Stimulated activated CD8-positive, alpha-beta memory T cell treated with anti-CD3 and anti-CD28 coated beads, Interleukin-7, amount 100 ng/mL, for 24 hours (primary cell): ENCODE data around the gene LOX.
"Not testable (repeated sequence)": the region's sequence is repeated elsewhere in the genome, so short reads cannot be mapped to it uniquely, and the experiment has no call there.

ENCODE experiments used
- DNase-seq: peaks from one replicate; pipeline ENCODE4 v3.0.0-alpha.2; 2020; ENCODE audit warnings: low read depth

The LOX gene

DNA sequence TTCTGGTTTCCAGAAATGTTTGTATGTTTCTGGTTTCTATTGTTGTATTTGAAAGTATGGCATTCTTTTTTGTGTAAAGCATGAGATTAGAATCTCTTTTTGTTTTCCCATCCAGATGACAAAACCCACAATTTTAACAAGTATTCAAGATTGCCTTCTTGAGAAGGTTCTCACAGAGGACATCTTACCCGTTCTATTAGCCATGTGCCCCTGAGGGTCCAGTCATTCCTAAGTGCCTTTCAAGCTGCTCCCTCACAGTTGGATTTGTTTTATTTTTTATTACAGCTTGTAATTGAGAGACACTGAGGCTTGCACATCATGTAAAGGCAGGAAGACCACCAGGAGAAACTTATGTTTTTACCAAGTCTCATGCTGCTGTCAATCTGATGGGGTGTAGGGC, 19.3 kb upstream of the LOX start:
- DNase-seq, result no peak

DNA sequence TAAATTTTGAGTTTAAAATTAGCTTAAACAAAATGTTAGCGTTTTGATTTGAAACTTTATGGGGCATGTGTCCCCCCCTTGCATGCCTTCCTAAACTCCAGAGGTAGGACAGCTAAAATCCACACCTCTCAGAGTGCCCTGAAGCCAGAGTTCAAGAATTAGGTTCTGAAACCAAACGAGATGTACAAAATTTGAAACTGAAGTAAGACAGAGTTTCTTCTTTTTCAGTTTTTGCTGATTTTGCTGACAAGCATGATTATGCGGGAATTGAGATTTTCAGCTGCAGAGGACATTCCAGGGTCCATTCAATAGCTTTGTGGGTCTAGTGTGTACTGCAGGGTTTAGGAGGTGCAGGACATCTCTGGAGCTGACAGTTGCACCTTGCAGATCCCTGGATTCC, 17.1 kb upstream of the LOX start:
- DNase-seq, result no peak

DNA sequence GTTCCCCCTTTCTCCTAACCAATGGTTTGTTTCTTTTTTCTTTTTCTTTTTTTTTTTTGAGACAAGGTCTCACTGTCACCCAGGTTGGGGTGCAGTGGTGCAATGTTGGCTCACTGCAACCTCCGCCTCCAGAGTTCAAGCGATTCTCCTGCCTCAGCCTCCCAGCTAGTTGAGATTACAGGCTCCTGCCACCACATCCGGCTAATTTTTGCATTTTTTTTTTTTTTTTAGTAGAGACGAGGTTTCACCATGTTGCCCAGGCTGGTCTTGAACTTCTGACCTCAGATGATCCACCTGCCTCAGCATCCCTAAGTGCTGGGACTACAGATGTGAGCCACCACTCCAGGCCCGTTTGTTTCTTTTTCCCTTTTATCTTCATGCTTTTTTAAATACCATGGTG, 16.2 kb upstream of the LOX start:
- DNase-seq, result not testable (repeated sequence)

DNA sequence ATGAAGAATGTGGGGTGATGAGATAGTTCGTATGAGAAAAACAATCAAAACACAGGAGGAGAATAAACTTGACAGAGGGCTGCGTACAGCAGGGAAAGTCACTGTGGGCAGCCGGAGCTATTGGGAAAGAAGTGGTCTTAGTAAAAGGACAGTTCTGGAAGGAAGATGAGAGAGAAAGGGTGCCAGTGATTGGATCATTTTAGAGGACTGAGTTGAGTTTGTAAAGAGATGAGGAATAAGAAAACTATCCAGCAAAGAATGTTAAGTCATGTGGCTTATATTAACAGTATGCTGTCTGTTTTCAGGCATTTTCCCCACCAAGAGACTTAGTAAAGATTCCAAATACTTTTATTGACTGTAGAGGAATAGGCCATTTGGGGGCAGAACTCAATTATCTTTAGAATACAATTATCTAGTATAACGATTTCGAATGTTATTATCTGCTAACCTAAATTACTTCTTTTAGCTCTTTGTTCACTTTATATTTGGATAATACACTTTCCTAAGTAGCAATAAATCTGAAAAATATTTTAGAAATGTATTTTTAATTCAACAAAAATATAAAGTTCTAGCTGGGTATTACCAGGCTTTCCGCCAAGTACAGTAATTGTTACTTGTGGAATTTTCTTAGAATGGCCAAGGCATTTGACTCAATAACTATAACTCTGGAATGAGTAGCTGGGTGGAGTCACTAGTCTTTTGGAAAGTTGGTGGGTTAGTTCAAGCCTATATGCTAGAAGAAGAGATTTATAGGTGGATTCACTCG, 15.5 kb upstream of the LOX start:
- DNase-seq, result no peak

DNA sequence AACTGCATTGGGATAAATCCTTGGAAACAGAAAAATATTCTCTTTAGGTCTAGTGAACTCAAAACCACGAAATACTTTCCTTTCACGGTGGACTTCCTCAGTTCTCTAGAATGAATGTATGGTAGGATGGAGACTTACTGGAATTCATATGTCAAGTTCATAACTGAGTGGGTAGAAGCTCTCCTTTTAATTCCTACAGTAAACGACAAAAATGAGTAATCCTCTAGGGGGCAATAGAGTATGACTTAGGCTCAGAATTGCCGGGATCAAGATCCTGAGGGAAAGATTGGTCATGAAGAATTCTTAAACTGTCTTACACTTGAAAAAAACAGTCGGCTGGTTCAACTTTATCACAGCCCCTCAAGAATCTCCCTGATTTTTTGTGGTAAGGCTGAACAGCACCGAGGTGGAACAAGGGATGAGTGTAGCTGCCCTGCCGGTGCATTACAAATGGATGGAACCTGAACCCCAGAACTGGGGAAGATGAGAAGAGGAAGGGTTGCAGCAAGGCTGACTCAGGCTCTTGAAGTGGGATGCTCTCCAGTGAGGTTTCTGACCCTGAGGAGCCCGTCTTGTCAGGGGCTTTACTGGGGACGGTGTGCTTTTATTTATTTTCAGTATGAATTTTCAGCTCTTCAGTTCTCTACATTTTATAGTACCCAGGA, 14.0 kb upstream of the LOX start:
- no peak for DNase-seq

DNA sequence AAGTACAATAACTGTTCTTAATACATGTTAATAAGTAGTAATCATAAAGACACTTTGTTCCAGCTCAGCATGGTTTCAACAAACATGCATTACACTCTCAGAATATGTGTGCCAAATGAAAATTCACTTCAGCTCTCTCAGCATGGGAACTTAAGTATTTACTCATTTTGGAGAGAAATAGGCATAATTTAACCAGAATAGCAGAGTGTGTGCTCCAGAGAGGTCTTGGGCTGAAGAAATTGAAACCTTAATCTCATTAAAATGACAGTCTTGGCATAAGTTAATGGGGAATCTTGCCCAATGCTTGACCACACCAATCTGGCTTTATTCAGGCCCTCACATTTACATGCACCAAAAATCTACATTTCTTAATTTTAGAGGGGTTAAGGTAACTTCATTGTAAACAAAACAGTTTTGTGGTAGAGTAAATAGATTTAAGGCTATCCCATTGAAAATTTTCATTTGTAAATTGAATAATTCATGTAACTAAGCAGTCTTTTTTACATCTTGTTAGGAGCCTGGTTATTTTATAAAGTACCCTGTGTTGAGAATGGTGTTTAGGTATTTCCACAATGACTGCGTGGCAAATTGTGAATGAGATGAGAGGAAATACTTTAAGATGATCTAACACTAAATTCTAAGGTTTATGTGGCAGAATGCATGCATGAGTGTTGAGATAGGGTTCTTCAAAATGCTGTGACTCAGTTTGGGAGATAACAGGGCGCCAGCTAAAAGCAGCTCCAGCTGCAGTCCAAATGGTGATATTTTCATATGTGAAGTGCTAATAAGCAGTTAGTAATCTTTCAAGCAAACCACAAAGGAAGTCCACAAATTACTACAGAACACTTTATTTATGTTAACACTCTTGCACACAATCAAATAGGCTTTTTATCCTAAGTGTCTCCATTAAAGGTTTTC, 11.3 kb upstream of the LOX start:
- no peak for DNase-seq

DNA sequence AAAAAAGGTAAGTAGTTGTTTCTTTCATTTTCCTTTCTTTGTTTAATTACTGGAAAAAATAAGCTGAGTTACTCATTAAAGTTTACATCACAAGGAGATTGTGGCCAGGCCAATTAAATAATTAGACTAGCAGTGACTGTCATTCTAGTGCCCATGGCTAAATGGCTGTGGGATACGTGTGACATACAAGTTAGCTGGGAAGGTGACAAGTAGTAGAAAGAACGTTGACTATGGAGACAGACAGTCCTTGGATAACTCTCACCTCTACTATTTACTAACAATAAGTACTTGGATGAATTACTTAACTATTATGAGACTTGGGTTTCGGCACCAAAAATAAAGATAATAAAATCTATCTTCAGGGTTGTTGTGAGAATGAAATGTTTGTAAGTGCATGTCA, 7.0 kb upstream of the LOX start:
- no peak for DNase-seq

DNA sequence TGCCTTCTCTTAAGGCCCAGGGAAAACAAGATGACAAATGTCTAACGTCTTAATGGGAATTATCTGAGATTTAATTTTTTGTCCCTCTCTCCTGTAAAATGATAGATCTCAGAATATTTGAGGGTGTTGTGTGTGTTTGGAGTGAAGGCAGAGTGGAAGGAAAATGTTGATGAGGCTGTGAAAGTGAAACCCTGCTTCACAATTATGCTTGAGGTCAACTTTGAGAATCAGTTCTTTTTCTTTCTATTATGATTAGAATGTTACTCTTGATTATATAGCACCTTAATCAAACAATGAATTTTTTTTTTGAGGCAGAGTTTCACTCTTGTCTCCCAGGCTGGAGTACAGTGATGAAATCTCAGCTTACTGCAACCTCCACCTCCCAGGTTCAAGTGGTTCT, 5.5 kb upstream of the LOX start:
- DNase-seq, result no peak

DNA sequence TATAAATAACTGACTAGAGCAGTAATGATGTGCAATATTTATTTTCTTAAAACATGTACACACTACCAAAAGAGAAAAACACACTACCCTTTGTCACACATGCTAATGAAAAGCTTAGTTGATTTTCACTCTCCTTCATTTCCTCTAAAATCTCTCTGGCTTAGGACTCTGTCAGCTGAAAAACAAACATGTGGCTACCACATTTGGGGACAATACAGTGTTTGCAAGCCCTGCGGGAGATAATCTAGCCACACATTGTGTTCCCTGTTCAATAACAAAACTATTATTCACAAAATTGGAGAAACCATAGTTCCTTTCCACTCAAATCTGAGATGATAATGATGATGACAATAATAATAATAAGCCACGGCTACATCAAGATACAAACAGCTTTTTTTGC, 3.5 kb upstream of the LOX start:
- DNase-seq, result no peak

DNA sequence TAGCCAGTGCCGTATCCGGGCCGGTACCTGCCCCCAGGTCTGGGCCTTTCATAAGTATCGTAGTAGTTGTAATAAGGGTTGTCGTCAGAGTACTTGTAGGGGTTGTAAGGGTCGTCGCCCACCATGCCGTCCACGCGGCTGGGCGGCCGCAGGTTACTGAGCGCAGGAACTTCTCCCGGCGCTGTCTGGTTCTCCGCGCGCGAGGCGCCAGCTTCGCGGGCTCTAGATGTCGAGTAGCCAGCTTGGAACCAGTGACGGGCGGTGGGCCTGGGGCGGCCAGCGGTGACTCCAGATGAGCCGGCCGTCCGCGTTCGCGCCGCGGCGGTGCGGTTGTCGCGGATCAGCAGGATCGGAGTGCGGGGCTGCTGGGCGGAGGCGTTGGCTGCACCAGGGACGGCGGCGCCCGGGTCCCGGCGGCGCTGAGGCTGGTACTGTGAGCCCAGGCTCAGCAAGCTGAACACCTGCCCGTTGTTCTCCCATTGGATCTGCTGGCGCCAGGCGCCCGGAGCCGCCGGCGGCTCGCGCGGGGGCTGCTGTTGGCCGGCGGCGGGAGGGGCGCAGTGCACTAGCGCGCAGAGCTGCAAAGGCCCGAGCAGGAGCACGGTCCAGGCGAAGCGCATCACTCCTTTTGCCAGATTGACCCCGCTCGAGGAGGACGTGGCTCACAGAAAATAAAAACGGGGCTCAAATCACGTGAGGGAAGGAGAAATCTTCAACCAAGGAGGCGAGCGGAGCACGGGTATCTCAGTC, 518 bp downstream of the LOX start:
- no peak for DNase-seq

DNA sequence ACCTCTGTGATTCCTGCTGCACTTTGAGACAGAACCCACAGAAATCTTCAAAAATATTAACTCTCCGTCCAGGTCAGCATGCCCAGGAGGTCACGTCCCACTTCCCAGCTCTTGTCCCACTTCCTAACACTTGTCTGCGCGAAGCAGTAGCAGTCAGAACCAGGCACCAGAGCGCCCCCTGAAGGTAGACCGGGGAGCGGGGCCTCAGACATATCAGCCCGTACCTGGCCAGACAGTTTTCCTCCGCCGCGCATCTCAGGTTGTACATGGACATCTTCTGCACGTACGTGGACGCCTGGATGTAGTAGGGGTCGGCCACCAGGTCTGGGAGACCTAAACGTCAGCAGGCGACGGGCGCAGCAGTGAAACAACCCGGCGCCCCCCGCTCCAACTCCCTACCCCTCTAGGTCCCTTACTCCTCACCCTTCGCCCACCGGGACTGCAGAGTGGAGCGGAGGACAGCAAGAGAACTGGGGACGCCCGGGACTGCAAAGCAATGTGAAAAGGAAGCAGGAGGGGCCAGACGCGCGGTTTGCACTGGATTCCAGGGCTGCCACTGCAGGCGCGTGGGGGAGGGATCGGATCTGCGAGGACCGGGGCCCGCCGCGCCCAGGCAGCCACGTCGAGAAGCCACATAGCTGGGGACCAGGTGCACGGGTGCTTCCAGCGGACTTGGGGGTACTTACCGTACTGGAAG, 1.2 kb downstream of the LOX start:
- DNase-seq, result no peak

DNA sequence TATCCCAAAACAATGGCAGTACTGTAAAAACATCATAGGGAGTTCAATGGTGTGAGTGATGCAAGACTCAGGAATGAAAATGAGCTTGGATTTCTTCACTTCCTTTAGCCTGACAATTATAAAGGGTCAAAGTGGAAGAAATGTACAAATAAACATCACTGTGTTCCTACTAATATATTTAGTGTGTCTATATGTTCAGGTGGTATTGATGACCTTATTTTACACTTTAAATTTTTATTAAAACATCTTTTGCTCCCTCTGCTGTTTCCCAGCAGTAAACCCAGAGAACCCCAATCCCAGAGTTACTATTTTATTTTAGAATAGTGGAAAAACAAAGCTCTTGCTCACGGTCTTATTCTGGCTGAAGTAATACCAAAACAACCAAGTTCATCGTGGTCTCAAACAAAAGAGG, 2.0 kb downstream of the LOX start:
- no peak for DNase-seq

DNA sequence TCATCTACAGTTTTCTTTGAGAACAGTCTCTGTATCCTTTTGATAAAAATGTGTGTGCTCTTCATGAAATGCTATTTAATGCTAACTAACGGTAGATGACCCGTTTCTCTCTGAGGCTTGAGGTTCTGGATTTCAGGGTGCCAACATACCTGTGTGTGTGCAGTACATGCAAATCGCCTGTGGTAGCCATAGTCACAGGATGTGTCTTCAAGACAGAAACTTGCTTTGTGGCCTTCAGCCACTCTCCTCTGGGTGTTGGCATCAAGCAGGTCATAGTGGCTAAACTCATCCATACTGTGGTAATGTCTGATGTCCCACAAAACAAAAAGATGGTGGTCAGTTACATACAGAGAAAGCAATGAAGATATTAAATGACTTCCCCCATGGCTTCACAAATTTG, 4.2 kb downstream of the LOX start:
- no peak for DNase-seq

DNA sequence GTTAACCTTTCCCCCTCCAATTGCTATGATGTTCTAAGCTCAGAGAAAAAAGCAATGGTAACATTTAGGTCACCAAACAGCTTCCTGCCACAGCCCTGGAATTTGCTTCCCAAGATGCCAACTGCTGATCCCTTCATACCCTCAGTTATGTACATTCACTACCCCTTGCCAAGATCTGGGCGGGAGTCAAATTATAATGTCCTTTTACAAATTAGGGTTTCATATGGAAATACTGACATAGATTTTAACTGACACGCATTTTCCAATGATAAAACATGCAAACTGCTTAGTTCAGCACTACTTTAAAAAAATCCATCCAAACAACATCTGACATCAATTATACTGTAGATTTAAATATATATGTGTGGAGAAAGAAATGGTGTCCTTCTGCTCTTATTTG, 5.0 kb downstream of the LOX start:
- DNase-seq, result no peak

DNA sequence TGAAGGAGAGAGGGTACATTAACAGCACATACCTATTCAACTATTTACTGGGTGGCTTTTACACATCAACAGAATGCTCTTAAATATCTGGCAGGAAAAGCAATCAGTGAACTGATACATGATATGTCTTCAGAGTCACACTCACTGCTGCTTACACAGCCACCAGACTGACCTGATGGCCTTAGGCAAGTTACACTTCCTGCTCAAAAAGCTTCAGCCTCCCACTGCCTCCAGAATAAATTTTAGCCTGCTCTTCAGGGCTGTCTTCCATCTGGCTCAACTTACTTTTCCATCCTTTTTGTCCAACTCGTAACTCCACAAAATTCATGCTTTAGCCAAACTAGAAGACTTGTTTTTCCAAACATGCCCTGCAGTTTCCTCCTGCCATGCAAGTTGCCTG, 10.7 kb downstream of the LOX start:
- no peak for DNase-seq

DNA sequence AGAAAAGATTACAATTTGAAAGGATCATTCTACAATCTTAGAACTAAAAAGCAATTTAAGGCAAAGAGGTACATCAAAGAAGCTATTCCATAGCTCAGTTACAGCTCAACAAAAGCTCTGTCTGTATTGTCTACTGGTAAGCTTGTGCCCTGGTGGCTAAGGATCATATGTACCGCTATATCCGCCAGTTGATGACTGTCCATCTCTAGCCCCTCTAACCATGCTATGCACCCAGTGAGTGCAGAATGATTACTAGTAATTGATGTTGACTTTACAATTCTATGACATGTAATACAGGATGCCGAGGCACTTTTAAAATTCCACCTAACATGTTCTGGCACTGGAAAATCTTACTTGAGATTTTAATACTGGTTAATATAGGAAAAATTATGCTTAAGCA, 13.1 kb downstream of the LOX start:
- DNase-seq, result no peak

DNA sequence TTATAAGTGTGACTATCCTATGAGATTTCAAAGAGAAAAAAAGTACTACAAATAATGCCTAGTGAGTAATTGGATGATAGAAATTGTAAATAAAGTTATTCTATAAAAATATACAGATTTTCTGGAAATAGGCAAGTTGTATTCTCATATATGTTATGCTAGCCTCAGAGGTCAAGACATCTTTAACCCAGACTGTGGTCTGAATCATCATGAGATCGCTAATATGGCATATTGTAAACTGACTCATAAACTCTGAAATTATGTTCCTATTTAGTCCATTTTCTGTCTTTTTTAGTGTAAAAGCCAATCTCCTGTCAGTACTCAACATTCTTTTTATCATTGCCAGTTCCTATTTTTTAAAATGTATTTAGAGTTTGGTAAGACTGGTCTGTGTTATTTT, 14.2 kb downstream of the LOX start:
- DNase-seq, result no peak

DNA sequence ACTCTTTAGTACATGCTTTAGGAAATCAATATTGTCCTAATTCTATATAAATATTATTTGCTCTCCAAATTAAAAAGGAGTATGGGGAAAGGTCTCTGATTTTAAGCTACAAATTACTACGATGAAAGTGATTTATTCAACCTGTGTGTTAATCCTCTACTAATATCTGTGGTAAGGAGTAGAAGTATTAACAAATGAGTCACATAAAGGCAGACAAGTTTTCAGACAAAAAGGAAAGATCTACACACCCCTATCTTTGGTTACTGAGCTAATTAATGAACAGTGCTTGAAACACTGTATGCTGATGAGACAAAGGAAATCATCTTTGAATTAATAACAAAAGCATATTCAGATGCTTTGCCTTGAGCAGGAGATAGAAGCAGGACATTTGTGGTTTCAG, 15.9 kb downstream of the LOX start:
- DNase-seq, result no peak

DNA sequence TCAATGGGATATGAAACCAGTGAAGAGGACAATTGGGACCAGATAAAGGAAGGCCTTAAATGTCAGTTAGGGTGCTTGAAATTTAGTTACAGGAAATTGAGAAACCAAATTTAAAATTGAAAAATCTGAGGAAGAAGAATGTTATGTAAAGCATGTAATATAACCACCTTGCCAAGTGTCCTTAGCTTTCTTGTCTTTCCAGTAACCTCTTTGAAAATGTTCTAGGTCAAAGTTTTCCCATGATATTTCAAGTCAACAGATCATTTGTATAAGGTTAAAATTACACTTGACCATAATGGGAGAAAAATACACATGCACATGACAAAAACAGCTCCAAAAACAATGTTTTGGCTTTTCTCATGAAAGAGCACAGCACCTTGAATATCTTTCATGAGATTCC, 21.1 kb downstream of the LOX start:
- no peak for DNase-seq

DNA sequence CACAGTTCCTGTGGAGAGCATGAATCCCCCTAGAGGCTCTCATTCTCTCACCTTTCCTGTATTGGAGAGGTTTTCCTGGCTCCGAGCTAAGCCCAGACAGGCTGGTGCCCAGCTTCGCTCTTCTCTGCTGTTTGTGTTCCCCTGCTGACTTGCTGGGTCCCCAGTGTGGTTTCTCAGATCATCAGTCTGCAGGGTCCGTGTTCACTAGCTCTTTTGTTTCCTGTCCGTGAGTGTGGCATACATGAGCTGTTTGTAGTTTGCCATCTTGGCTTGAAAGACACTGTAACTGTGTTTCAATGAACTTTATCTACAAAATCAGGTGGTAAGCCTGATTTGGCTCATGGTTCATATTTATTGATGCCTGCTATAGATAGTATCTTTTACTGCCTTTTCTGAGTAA, 23.8 kb downstream of the LOX start:
- DNase-seq, result no peak
